GM18511 (cell line): Measurements from ENCODE around the gene DCX.
"Not testable (repeated sequence)": the region's sequence is repeated elsewhere in the genome, so short reads cannot be mapped to it uniquely, and the experiment has no call there.

Experiments used
- ATAC-seq: cut with Tn5 transposase; IDR thresholded peaks from one replicate; pipeline ENCODE4 v1.9.1; 2021; ENCODE audit warnings: mild to moderate bottlenecking, moderate library complexity; ENCODE audit not compliant: unreplicated experiment

The DCX gene

DNA sequence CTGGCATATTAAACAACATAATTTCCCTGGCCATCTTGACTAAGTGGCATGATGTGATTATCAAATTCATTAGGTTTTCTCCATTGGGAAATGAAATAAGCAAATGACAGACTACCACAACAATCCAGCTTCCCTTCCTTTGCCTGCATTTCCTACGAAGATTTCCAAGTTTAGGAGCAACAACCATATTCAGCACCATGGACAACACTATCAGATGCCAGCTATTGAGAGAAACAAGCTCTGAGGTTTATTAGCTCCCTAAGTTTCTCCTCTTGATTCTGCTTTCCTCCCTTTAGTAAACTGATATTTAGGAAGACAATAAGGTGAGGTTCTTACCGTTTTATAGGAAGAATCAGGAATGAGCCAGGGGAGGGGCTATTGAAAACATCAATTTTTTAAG lies 36.2 kb downstream of the DCX start:
- no peak for ATAC-seq

DNA sequence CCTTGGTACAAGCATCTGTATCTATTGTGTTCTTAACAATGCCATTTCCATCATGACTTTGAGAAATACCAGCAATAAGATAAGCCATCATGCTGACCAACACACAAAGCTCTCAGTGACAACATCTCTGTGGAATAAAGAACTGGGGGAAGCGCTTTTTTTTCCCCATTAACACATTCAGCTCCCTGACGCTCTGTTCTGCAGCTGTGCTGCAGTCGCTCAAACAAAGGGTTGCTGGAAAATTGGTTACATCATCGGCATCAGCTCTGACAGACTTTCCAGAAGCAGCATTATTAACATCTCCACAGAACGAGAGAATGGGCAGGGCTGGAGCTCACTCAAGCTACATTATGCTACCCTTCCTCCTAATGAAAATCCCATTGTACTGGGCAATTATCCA lies 39.9 kb downstream of the DCX start:
- ATAC-seq = no peak

DNA sequence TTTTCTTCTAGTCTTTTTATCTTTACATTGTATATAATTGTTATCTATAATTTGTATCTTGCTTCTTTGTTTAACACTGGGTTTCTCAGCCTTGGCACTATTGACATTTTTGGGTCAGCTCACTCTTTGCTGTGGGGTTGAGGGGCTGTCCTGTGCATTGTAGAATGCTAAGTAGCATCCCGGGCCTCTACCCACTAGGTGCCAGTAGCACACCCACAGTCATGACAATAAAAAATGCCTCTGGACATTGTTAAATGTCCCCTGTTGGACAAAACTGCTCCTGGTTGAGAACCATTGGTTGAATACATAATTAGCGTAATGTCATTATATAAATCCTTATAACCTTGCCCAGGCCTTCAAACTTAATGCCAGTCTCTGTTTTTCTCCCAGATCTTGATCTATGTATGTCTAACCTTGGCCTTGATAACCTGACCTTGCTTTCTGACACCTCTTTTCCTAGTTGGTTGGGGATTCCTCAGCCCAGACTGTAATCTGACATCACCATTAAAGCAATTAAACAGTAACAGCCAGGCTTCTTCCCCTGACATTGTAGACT lies 46.1 kb downstream of the DCX start:
- no peak for ATAC-seq

DNA sequence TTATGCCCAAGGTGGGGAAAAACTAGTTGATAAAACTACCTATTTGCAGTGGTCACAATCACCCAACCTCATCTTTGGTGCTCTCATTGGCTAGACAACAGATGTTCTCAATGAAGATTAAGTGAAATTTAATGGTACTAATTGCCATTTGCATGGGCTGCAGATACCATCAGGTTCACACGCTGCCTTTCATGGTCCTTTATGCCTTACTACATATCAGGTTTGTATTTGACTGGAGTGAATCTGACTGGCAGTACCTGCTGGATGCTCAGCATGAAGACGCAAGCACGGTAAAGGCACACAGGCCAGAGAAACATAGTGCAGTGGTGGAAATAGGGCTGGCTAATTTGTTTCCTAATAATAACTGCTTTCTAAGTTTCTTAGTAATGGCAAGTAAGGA lies 48.3 kb downstream of the DCX start:
- ATAC-seq = no peak

DNA sequence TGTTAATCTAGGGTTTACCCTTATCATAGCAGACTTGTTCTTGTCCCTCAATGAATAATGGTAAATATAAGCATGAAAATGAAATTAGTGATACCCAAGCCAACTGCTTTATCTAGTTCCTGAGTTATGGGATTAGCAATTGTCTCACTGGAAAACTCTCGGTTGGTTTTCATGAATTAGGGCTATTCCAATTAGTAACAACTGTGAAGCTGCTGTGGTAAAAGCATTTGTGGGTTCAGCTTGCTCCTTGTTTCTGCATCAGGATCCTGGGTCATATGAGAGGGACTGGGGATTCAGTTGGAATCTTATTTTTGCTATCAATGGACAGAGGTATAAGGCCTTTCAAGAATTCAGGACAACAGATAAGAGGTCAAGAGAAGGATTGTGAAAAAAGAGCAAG lies 50.2 kb downstream of the DCX start:
- ATAC-seq = no peak

DNA sequence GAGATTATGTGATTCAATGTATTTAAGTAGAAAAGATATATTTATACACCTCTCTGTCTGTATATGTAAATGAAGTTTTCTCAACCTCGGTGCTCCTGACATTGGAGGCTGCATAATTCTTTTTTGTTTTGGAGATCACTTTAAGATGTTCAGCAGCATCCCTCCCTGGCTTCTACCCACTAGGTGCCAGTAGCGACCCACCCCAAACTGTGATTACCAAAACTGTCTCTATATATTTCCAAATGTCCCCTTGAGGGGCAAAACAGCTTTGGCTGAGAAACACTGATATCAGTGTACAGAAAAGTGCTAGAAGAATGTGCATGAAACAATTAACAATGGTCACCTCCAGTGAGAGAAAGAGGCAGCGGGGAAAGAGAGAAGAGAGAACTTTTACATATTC lies 51.2 kb downstream of the DCX start:
- no peak for ATAC-seq

DNA sequence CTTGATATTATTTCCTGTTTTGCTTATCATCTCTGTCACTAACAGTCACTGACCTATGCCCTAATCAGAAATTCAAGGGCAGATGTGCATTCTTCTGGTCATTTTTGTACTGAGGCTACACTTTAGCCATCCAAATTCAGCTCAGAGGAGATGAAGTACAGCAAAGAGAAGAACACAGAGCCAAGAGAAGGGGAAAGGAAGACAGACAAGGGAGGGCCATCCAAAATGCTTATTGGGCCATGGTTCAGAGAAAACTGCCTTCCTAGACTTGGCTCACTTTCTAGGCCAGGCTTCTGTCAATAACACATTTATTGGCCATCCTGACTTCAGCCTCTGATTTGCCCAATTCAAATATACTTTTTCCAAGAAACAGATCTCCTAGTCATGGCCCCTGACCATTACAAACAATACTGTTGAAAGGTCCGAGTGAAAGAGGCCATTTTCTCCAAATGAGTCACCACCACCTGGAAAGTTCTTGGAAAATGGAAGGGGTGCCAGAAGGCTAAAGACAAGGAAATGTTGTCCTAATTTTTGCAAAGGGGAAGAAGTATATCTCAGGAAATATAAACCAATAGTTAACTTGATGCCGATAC lies 56.4 kb downstream of the DCX start:
- no peak for ATAC-seq

DNA sequence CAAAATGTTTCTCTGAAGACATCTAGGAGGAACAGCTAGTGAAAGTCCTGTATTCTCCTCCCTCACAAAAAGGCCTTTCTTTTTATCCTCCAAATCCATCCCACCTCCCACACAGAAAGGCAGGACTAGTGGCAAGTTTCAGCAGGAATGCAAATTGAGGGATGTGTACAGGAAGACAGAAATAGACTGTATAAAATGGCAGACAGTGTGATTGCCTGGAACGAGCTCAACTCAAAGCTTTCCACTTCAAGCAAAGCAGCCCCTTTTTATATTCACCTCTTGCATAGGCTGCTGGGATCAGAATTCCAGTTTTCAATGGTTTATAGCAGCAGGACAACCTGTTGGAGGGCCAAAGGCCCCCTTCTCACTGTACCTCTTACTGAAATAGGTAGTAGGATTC lies 57.5 kb downstream of the DCX start:
- no peak for ATAC-seq

DNA sequence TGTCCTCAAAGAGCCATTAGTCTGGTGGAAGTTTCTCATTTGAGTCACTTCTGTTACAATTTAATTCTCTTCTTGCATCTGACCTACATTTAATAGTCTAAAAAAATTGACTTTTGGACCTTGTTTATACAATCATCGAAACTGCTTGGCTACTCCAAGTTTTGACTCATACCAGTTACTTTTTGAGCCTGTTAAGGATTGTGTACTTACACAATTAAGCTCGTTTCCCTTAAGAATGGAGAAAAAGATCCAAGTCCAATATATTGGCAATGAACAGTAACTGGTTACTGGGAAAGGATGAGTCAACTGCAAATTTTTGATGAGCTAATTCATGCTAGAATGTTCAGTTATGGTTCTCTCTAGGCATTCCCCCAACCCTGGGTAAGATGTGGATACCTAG lies 58.2 kb downstream of the DCX start:
- no peak for ATAC-seq

DNA sequence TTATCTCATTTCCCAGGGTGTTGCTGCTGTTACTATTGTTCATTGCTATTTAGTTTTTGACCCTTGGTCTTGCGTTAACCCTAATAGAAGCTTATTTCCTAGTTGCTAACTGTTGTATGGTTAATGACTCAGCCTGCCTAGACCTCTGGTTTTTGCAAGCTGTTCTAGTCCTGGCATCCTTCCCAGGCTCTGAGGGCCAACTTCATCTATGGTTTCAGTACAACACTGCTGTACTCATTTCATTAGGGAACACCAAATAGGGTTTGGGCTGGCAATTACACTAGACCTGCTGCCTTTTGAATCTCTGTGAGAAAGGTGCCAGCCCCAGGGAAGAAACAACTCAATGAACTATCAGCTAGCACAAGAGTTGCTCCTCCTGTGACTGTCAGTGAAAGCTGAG lies 59.6 kb downstream of the DCX start:
- ATAC-seq = no peak

DNA sequence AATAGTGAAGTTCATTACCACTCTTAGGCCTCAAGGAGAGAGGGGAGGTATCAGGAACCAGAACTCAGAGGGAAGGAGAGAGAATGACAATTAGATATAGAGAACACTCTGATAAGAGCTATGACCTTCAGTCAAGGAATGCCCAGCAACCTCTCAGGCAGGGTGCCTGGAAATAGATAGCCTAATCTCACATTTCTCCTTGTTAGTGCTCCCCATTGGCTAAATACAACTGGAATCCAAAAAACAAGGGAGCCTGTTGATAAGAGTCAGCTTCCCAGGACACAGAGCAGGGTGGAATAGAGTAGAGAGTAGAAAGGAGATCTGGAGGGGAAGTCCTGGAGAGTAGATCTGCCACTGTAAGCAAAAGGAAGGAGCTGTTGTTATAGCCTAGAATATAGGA lies 62.1 kb downstream of the DCX start:
- no peak for ATAC-seq

DNA sequence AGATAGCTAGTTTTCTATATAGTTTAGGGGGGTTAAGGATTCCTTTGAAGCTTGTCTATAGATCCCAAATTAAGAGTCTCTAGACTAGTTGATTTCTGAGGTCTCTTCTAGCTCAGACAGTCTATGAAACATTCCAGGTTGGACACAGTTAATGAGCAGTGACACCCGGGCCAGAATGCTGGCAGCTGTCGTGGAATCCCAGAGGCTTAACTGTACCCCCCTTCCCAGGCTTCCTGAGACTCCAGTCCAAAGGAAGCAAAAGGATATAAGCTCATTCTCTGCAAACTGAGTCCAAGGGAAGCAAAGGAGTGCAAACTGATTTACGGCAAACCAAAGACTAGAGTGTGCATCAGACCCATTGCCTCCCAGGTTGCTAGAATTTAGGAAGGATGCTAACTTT lies 62.9 kb downstream of the DCX start:
- ATAC-seq = no peak

DNA sequence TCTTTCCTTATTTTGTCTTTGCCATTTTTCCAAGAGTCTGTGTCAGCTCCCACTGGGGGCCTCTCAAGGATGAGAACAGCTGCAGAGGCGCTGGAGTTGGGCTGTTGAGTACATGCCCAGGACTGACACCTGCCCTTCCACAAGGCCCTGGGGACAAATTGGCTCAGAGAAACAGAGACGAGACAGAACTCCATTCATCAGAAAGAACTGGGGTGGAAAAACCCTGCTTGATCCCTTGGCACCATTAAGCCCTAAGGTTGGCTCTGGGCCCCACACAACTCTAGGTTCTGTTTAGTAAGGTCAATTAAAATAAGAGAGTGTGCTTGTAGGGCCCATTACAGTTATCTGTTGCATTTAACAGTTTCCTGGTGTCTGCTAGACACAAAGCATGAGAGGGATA lies 63.6 kb downstream of the DCX start:
- ATAC-seq = no peak

DNA sequence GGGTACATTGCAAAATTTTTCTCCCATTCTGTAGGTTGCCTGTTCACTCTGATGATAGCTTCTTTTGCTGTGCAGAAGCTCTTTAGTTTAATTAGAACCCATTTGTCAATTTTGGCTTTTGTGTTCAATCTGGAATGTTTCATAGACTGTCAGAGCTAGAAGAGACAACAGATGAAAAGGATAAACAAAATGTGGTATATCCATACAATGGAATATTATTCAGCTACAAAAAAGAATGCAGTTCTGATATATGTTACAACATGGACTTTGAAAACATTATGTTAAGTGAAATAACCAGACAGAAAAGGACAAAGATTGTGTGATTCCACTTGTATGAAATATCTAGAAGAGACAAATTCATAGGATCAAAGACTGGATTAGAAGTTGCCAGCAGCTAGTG lies 65.8 kb downstream of the DCX start:
- not testable (repeated sequence) for ATAC-seq

DNA sequence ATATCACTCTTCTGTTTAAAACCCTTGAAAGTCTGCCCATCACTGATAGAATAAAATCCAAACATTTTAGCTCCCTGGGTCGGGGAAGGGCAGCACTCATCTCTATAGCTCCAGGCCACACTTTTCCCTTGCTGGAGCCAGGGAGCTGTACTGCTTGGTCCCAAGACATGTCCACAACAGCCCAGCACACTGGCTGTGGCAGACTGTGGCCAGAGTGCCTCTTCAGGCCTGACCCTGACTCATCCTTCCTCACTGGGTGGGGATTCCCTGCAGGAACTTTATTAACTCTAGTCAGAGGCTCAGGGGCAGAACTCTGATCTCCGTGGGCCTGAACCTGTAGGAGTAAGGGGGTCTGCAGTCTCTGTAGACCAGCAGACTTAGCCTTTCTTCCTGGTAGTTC lies 71.9 kb downstream of the DCX start:
- ATAC-seq = no peak

DNA sequence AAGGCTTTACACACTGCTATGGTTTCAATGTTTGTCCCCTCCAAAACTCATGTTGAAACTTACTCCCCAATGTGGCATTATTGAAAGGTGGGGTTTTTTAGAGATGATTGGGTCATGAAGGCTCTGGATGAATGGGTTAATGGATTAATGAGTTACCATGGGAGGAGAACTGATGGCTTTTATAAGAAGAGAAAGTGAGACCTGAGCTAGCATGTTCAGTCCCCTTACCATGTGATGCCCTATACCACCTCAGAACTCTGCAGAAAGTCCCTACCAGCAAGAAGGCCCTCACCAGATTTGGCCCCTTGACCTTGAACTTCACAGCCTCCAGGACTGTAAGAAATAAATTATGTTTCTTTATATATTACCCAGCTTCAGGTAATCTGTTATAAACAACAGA lies 72.8 kb downstream of the DCX start:
- ATAC-seq = peak; percentile 61

DNA sequence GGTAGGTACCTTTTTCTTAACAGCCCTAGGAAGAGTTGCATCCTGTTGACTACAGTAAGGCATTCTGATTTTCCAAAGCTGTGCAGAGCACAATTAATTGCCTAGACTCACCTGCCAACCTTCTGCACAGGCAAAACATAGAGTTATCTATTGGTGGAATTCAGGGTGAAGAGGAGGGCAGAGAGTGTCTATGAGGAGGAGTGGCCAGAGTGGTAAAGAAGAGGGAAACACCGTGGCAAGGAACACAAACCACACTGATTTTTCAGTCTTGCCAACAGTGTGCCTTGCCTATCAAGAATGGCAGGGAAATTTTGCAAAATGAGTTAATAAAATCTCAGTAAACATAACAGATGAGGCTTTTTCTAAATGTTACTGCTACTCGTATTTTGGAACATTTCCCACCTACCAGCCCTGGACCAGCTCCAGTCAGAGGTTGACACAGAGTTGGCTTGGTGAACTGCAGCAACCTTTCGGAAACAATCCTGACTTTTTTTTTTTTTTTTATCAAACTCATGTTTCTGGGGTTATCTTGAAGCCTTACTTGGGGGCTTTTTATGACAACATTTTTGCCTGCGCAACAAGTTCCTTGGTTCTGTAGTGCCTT lies 73.8 kb downstream of the DCX start:
- no peak for ATAC-seq

DNA sequence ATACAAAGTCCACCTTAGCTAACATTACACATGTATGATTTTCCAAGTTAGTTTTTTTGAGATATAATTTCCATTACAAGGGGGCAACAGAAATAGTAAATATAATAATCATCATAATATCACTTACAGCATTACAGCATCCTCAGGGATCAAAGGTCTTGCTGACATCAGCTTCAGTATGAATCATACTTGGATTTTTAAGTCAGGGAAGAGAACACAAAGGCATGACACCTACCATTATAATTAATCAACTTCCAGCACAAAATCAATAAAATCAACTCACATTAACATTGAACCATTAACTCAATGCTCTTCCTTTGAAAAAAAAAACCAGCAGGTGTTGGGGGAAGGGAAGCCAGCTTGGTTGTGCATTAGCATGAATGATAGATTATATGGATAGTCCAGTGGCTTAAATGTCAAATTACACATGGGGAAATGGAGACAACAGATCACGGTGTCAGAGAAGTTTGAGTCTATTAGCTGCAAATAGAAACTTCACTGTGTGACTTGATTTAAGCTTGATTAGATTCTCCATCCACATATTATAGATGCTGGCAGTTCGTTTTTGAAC lies 74.8 kb downstream of the DCX start:
- ATAC-seq = no peak

DNA sequence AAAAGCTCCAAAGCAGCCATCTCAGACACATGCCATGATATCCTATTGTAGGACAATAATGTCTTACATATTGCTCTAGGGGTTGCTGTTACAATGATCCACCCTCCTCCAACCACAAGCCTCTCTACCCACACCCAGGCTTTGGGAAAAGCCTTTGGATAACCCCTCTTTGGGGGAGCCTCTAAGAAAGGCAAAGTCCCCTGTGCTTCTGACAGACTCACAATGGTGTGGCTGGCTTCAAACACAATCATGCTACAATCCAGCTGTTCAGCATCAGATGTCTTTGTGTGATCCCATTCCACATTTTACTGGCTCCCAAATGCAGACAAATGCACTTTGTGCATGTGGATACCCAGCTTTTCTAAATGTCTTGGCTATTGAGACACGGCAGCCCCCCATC lies 75.9 kb downstream of the DCX start:
- no peak for ATAC-seq

DNA sequence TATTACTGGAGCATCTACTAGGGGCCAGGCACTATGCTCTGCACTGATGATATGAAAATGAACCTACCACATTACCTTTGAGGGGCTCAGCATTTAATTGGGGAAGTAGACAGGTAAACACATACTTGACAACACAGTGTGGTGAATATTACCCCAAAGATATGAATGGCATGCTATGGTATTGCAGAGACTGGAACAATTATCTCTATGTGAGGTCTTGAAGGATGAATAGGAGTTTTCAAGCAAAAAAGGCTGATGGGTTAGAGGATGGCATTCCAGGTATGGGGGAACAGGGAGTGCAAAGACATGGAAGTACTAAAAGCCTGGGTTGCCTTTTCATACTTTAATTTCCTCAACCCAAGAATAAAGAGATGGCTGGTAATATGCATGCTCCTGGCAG lies 82.6 kb downstream of the DCX start:
- ATAC-seq = no peak

DNA sequence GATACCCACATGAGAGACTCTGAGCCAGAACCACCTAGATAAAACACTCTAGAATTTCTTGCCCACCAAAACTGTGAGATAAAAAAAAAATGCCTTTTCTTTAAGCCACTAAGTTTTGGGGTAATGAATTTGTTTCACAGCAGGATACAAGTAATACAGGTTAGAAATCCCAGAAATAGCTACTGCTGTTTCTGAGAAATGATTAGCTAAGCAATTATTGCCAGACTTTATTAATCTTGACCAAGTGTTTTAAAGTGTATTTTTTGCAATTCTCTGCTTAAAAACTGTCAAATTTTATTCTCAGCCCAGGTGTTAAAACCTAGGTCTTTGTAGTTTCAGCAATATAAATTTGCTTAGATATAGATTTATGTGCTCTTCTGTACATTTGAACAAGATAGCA lies 83.1 kb downstream of the DCX start:
- no peak for ATAC-seq

DNA sequence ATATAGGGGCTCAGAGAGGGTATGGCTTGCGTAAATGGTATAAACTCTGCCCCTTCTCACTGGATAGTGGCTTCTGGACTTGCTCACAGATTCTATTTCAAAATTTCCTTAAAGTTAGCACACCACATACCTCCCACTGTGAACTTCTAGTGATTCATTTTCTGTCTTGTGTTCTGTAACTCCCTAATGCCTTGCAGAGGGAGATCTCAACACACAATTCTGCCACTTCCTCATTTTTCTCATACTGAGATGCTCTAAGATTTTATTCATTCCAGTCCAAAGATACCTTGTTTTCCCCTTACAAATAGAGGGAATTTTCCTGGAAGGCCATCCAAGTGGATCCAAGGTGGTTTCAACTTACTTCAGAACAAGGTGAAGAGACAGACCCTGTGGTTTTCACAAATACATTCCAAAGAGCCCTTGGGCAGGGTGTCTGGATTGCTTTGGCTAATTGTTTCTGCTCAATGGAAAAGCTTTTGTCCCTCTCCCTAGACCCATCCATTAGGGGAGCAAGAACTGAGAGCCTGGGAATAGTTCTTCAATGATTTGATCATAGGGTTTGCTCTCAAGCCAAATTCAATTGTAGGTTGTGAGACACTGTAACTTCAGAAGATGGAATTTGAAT lies 89.6 kb downstream of the DCX start:
- ATAC-seq = no peak
